Uterus (tissue), 2 donors: ENCODE measurements around the gene EGLN2.

Experiments
- CTCF ChIP-seq, 4 experiments: fragments of 200-600 bp in 2 of 4; fragments of 450-650 bp in 2 of 4; sonication (generic) in 2 of 4; IDR thresholded peaks; one replicate each; pipeline ENCODE4 v1.5.1; 2016 to 2019; ENCODE audit warnings: antibody characterized with exemption in 4 of 4, mild to moderate bottlenecking in 2 of 4, moderate library complexity in 1 of 4
- POLR2A ChIP-seq, 2 donors: fragments of 450-650 bp; IDR thresholded peaks; one replicate each; pipeline ENCODE4 v1.6.1; 2016; ENCODE audit warnings: antibody characterized with exemption in 2 of 2, mild to moderate bottlenecking in 1 of 2, moderate library complexity in 1 of 2

DNA sequence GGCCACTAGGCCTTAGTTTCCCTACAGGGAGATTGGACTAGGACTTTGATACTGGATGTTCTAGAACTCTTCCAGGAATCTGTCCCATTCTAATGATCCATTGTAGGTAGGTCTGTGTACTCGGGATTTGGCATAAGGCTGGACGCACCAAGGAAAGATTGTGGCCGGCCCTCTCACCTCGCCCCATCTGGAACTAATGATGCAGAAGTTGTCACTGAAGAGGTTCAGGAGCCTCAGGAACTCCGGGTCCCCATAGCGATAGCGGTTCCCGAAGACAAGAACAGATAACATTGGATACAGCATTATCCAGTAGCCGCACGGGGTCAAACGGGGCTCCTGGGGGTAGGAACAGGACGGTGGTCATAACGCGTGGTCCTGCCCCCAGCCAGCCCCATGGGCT lies 11.2 kb downstream of the EGLN2 start:
- TF ChIP-seq POLR2A (IDR thresholded peaks at IDR 0.05) (no peak), CTCF (IDR thresholded peaks at IDR 0.05) (no peak)
